K562 (cell line): Measurements from ENCODE around the gene MAP3K13. TPM values are rescaled to one million over a fixed set of nuclear protein-coding genes. Genes with fewer than 3 reads are reported as not detected.

ENCODE experiments used
- ATAC-seq: fragments of 200-7000 bp; cut with Tn5 transposase; 3 replicates; pipeline ENCODE4 v1.9.1; 2020; ENCODE audit warnings: moderate library complexity
- BruUV-seq: library from RNA; stranded (reverse); fragments of 400-500 nt; replicated peaks from 2 replicates; lab custom pipeline; 2021; lab: Mats Ljungman, UMichigan
- CTCF ChIA-PET: fragments of 300-600 bp; formaldehyde crosslinking; extraction: SDS; loops from one replicate; lab custom pipeline; 2021; ENCODE audit warnings: low intra/inter-chr PET ratio; lab: Yijun Ruan, JAX
- POLR2A ChIA-PET: fragments of 300-600, 350-650 bp; sonication (Branson Sonifier 250); formaldehyde crosslinking; extraction: SDS; loops from one replicate; lab custom pipeline; 2021; ENCODE audit warnings: antibody characterized with exemption, inconsistent platforms; lab: Yijun Ruan, JAX
- DNase-seq, 4 experiments: peaks; one replicate each; pipeline versions ENCODE4 v3.0.0 to v3.0.0-alpha.2; 2011 to 2018; ENCODE audit warnings: low spot score in 3 of 4, mixed read lengths in 3 of 4; ENCODE audit errors: extremely low read depth in 1 of 4
- FAIRE-seq: peaks from 2 replicates; lab custom pipeline; 2011; peaks lifted over from hg19 to GRCh38; lab: Jason Lieb, UNC
- H2AFZ ChIP-seq: 2 replicates; pipeline ENCODE4 v1.6.0; 2011; ENCODE audit warnings: low read depth, low read length, control low read depth, inconsistent platforms
- H3K27ac ChIP-seq: fragments of 200-600 bp; 3 replicates; pipeline ENCODE4 v1.8.0; 2011; ENCODE audit warnings: low read depth, mild to moderate bottlenecking, control low read depth, inconsistent platforms, low read length, moderate library complexity, mixed read lengths; ENCODE audit errors: extremely low read depth
- H3K27me3 ChIP-seq, 2 experiments: fragments of 300-600 bp in 1 of 2; 2 replicates in 1 of 2; 3 replicates in 1 of 2; pipeline versions ENCODE4 v1.6.0 to v1.8.0; 2011; ENCODE audit warnings: inconsistent platforms in 2 of 2, low read length in 2 of 2, mild to moderate bottlenecking in 1 of 2, mixed read lengths in 1 of 2, moderate library complexity in 1 of 2; ENCODE audit not compliant: control insufficient read depth in 2 of 2, insufficient read depth in 2 of 2
- H3K36me3 ChIP-seq: fragments of 300-600 bp; 3 replicates; pipeline ENCODE4 v1.8.0; 2011; ENCODE audit warnings: mild to moderate bottlenecking, low read length, inconsistent platforms; ENCODE audit not compliant: control insufficient read depth, insufficient read depth
- H3K4me1 ChIP-seq, 2 experiments: fragments of 200-600 bp in 1 of 2; replicated peaks in 1 of 2; 2 replicates in 1 of 2; 3 replicates in 1 of 2; pipeline versions ENCODE4 v1.5.1 to v1.8.0; 2011; ENCODE audit warnings: inconsistent platforms in 2 of 2, low read length in 2 of 2, mild to moderate bottlenecking in 1 of 2, mixed read lengths in 1 of 2, moderate library complexity in 1 of 2; ENCODE audit not compliant: control insufficient read depth in 2 of 2, insufficient read depth in 2 of 2
- H3K4me2 ChIP-seq: 2 replicates; pipeline ENCODE4 v1.6.1; 2011; ENCODE audit warnings: low read length, control low read depth, inconsistent platforms, mixed read lengths; ENCODE audit not compliant: insufficient read depth
- H3K4me3 ChIP-seq: fragments of 200-600 bp; sonication (generic), shearing (Covaris generic); 2 replicates; pipeline ENCODE4 v1.5.1; 2016; ENCODE audit warnings: control low read depth, inconsistent platforms
- H3K79me2 ChIP-seq: fragments of 200-600 bp; 3 replicates; pipeline ENCODE4 v1.8.0; 2011; ENCODE audit warnings: low read length, inconsistent platforms; ENCODE audit not compliant: control insufficient read depth, insufficient read depth
- H3K9ac ChIP-seq, 2 experiments: 2 replicates each; pipeline versions ENCODE4 v1.6.0 to v1.6.1; 2011; ENCODE audit warnings: low read depth in 2 of 2, low read length in 2 of 2, control low read depth in 1 of 2, inconsistent platforms in 1 of 2, mild to moderate bottlenecking in 1 of 2, mixed read lengths in 1 of 2; ENCODE audit not compliant: insufficient read depth in 1 of 2
- H3K9me1 ChIP-seq: one replicate; pipeline ENCODE4 v1.6.0; 2011; ENCODE audit warnings: inconsistent platforms, mild to moderate bottlenecking, low read length, moderate library complexity; ENCODE audit not compliant: control insufficient read depth, insufficient read depth
- H3K9me3 ChIP-seq: replicated peaks from 2 replicates; pipeline ENCODE4 v1.5.1; 2011; ENCODE audit warnings: low read depth, low read length, inconsistent platforms; ENCODE audit not compliant: control insufficient read depth, insufficient read depth
- H4K20me1 ChIP-seq: replicated peaks from 2 replicates; pipeline ENCODE4 v1.6.1; 2011; ENCODE audit warnings: low read length, inconsistent platforms, mixed read lengths; ENCODE audit not compliant: control insufficient read depth, insufficient read depth
- ARID1B ChIP-seq: fragments of 450-650 bp; IDR thresholded peaks from 2 replicates; pipeline ENCODE4 v1.6.1; 2016; ENCODE audit warnings: antibody characterized with exemption, mild to moderate bottlenecking, inconsistent platforms
- CBFA2T3 ChIP-seq: fragments of 450-650 bp; IDR thresholded peaks from 2 replicates; pipeline ENCODE4 v1.6.1; 2017
- EGR1 ChIP-seq: fragments of 450-650 bp; conservative IDR thresholded peaks from 2 replicates; pipeline ENCODE4 v1.6.1; 2017; ENCODE audit warnings: mild to moderate bottlenecking
- FOXJ2 ChIP-seq: fragments of 200-800 bp; sonication (Bioruptor generic); IDR thresholded peaks from 2 replicates; pipeline ENCODE4 v1.6.1; 2016; ENCODE audit warnings: missing genetic modification characterization, missing compliant biosample characterization
- HES1 ChIP-seq: fragments of 450-650 bp; IDR thresholded peaks from 2 replicates; pipeline ENCODE4 v1.6.1; 2016; ENCODE audit warnings: low read depth, mild to moderate bottlenecking, moderate library complexity
- HMGXB4 ChIP-seq: sonication (generic); formaldehyde crosslinking; IDR thresholded peaks from 2 replicates; pipeline ENCODE4 v1.8.1; 2023; ENCODE audit warnings: mild to moderate bottlenecking, missing genetic modification reagents
- KDM1A ChIP-seq, 2 experiments: fragments of 450-650 bp; IDR thresholded peaks; 2 replicates each; pipeline ENCODE4 v1.6.1; 2016; ENCODE audit warnings: mild to moderate bottlenecking in 2 of 2
- SAFB2 ChIP-seq: fragments of 200-400 bp; formaldehyde crosslinking; IDR thresholded peaks from 2 replicates; pipeline ENCODE4 v1.6.1; 2018; ENCODE audit warnings: borderline replicate concordance, low read length, low read depth, moderate library complexity; ENCODE audit not compliant: severe bottlenecking
- SOX6 ChIP-seq: fragments of 450-650 bp; IDR thresholded peaks from 2 replicates; pipeline ENCODE4 v1.6.1; 2014; ENCODE audit warnings: mild to moderate bottlenecking
- TAL1 ChIP-seq: fragments of 450-650 bp; IDR thresholded peaks from 2 replicates; pipeline ENCODE4 v1.6.1; 2016; ENCODE audit warnings: mild to moderate bottlenecking
- TCF3 ChIP-seq: sonication (generic); formaldehyde crosslinking; IDR thresholded peaks from 2 replicates; pipeline ENCODE4 v1.4.0; 2020; ENCODE audit warnings: mild to moderate bottlenecking, missing genetic modification reagents
- TEAD4 ChIP-seq, 2 experiments: sonication (generic) in 1 of 2; formaldehyde crosslinking in 1 of 2; IDR thresholded peaks; 2 replicates each; pipeline versions ENCODE4 v1.6.1 to v1.8.0; 2012 to 2022; ENCODE audit warnings: borderline replicate concordance in 1 of 2, inconsistent platforms in 1 of 2, low read length in 1 of 2, mild to moderate bottlenecking in 1 of 2, missing genetic modification reagents in 1 of 2
- USF2 ChIP-seq: sonication (generic); formaldehyde crosslinking; IDR thresholded peaks from 2 replicates; pipeline ENCODE4 v1.5.0; 2020; ENCODE audit warnings: missing genetic modification reagents
- ZNF41 ChIP-seq: fragments of 250-450 bp; sonication (Bioruptor Pico); conservative IDR thresholded peaks from 2 replicates; pipeline ENCODE4 v1.4.0; 2020; ENCODE audit warnings: mild to moderate bottlenecking
- ZNF449 ChIP-seq: fragments of 250-450 bp; sonication (Bioruptor Pico); IDR thresholded peaks from 2 replicates; pipeline ENCODE4 v1.8.0; 2022; ENCODE audit warnings: moderate library complexity, mild to moderate bottlenecking, inconsistent platforms
- WGBS: fragments of 100-300 bp; shearing (Covaris generic); methylation state at CpG from one replicate; pipeline ENCODE4 v1.1.6; 2016; ENCODE audit warnings: low coverage, mixed read lengths; ENCODE audit not compliant: insufficient coverage; ENCODE audit errors: missing lambda C conversion rate; 5-methylcytosine and 5-hydroxymethylcytosine counted together
- in situ Hi-C: fragments of 300-500 bp; cut with MboI; formaldehyde crosslinking; loops from 4 replicates; pipeline ENCODE4 v1.15.0; 2018; ENCODE audit warnings: inconsistent platforms, mixed read lengths
- intact Hi-C: fragments of 100-400 bp; cut with micrococcal nuclease; formaldehyde crosslinking; loops from 2 replicates; pipeline ENCODE4 v1.14.2; 2022
- polyA plus RNA-seq, 8 experiments: library from polyadenylated mRNA; depleted of rRNA in 4 of 8; stranded (reverse) in 5 of 8; unstranded in 3 of 8; fragments of >200 nt; fragmentation: Nextera tagmentation in 2 of 8; fragmentation: Illumina TruSeq in 1 of 8; extraction: Ambion mirVana in 2 of 8; extraction: Trizol in 1 of 8; gene quantifications; 2 replicates each; pipeline versions ENCODE4 v1.2.1 to v1.2.3, GENCODE V29; 2011 to 2014; ENCODE audit warnings: inconsistent platforms in 1 of 8, missing spikeins in 1 of 8
- total RNA-seq, 7 experiments: library from RNA; depleted of rRNA in 6 of 7; stranded (reverse); fragments of >200 nt in 6 of 7; fragmentation: Illumina TruSeq in 2 of 7; extraction: Trizol in 2 of 7; gene quantifications; 2 replicates each; pipeline versions ENCODE4 v1.2.1 to v1.2.3, GENCODE V29; 2011 to 2021; ENCODE audit warnings: low replicate concordance in 1 of 7

The MAP3K13 gene
- total and polyA plus RNA-seq, 9 of the 15 experiments (the other 6 are each of a cell fraction or from before 2014, with no cell fraction given), result 0.04 to 0.32 (median 0.15) TPM; not detected in 2

GRCh38 chr3:185528532-185528931 is 165.6 kb downstream of the MAP3K13 start:
- no peaks in the 10 kb centered on the region for H3K9me3 ChIP-seq
- FAIRE-seq (peak; percentile 54), DNase-seq (peak in 3 of 4 experiments; percentile 24 to 29 (median 26)), ATAC-seq (peak; percentile 59)
- no peaks in the 10 kb centered on the region for H3K36me3 ChIP-seq
- no peak overlapping the region for H3K4me3 ChIP-seq
- peaks cover 0 to 5% of the 10 kb centered on the region in 2 experiments; a peak in 1 of 5 replicates for H3K4me1 ChIP-seq
- no peak overlapping the region for H3K9ac ChIP-seq
- H3K27me3 ChIP-seq, result no peaks in the 10 kb centered on the region
- ChIA-PET CTCF (no interaction called here), POLR2A (interaction anchor here (0.9 kb wide), 1 partner anchor 16 kb away, joined by 3 read pairs; no protein-coding TSS in a partner anchor)
- H2AFZ ChIP-seq, result no peak overlapping the region
- no TSS peak for BruUV-seq
- no peak overlapping the region for H3K27ac ChIP-seq
- no peaks in the 10 kb centered on the region for H3K79me2 ChIP-seq
- whole genome bisulfite sequencing, result 15% methylated on average over 6 of the region's 6 CpGs
- H3K4me2 ChIP-seq, result no peak overlapping the region
- no peaks in the 10 kb centered on the region for H4K20me1 ChIP-seq
- intact Hi-C loops, result no loop called here
- in situ Hi-C loops, result no loop called here
- H3K9me1 ChIP-seq, result no peaks in the 10 kb centered on the region
- TF ChIP-seq HES1 (no peak), TAL1 (0 out of 2 replicates have a peak, but pooled peaks have one; percentile 31), HMGXB4 (no peak), ZNF449 (CRISPR knock-in tag) (no peak), FOXJ2 (tag) (no peak), EGR1 (0 out of 2 replicates have a peak, but pooled peaks have one; percentile 45), CBFA2T3 (peak; percentile 64), USF2 (CRISPR knock-in tag) (no peak), TCF3 (CRISPR knock-in tag) (peak; percentile 65), KDM1A (IDR thresholded peaks at IDR 0.05) (peak in 1 of 2 experiments; percentile 57; a peak in 1 of 4 replicates), TEAD4 (IDR thresholded peaks at IDR 0.05; ENCODE audit: low read length) (peak; percentile 31; the same call in 1 of the 2 replicates), TEAD4 (CRISPR knock-in tag; IDR thresholded peaks at IDR 0.05; ENCODE audit: borderline replicate concordance) (no peak), ZNF41 (CRISPR knock-in tag) (no peak), ARID1B (peak; percentile 34; the same call in 1 of the 2 replicates), SOX6 (0 out of 2 replicates have a peak, but pooled peaks have one; percentile 13), SAFB2 (no peak)
